Renal pelvis (tissue), 4 donors: ENCODE measurements around the gene SUN5. TPM values are rescaled to one million over a fixed set of nuclear protein-coding genes. Genes with fewer than 3 reads are reported as not detected.

Source experiments
- DNase-seq: peaks from one replicate; pipeline ENCODE4 v3.0.0-alpha.2; 2013
- polyA plus RNA-seq, 3 donors: library from polyadenylated mRNA; unstranded; fragments of 120-200 nt; gene quantifications; one replicate each; pipeline ENCODE4 v1.2.1, GENCODE V29; 2013; ENCODE audit not compliant: insufficient read length in 3 of 3

Gene SUN5
- polyA plus RNA-seq, 3 donors: not detected

DNA sequence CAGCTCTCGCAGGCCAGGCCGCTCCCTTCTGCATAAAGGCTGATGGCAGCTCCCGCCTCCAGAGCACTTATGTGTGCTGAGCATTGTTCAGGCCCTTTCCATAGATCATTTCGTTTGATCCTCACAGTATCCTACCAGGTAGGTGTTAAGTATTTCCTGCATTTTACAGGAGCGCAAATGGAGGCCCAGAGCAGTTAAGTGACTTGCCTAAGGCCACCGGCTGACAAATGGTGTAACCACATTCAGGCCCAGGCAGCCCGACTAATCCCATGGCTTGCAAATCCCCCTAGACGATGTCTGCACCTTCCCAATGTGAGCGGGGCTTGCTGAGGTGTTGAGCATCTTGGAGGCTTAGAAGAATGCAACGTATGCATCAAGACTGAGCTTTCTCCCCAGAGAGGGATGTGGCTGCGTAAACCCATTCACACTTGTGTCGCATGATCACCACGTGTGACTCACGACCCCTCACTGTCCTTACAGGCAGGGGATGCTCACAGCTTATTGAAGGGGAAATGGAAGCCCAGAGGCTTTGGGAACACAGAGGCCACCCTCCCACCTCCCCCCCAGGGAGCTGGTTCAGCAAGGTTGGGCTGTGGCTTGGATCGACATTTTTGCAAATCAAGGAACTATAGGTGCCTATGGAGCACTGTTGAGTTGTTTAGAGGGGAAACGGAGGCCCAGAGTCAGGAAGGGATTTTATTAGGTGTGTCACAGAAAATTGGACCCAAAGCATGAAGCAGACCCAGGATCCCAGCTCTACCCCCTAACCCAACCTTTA, 10.3 kb upstream of the SUN5 start:
- no peak for DNase-seq

DNA sequence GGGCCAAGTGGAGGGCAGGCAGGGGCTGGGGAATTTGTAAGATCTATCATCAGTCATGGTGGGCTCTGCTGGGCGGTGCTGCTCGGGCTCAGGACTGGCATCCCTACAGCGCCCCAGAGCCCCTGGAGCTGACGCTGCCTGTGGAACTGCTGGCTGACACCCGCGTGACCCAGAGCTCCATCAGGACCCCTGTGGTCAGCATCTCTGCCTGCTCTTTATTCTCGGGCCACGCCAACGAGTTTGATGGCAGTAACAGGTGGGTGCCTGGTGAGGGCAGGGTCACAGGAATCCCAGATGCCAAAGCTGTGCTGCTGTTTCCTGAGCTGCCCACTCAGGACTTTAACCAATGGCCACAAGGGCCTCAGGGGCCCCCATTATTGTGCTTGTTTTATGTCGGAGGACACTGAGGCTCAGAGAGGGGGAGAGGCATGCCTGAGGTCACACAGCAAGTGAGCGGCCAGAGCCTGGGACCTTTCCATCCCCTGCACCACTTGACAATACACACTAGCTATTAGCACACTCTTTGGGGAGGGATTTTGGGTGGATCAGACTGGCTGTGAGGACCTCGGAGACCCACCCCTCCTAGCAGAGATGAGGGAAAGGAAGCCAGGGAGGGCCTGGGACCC, 9.6 kb upstream of the SUN5 start:
- DNase-seq: no peak

DNA sequence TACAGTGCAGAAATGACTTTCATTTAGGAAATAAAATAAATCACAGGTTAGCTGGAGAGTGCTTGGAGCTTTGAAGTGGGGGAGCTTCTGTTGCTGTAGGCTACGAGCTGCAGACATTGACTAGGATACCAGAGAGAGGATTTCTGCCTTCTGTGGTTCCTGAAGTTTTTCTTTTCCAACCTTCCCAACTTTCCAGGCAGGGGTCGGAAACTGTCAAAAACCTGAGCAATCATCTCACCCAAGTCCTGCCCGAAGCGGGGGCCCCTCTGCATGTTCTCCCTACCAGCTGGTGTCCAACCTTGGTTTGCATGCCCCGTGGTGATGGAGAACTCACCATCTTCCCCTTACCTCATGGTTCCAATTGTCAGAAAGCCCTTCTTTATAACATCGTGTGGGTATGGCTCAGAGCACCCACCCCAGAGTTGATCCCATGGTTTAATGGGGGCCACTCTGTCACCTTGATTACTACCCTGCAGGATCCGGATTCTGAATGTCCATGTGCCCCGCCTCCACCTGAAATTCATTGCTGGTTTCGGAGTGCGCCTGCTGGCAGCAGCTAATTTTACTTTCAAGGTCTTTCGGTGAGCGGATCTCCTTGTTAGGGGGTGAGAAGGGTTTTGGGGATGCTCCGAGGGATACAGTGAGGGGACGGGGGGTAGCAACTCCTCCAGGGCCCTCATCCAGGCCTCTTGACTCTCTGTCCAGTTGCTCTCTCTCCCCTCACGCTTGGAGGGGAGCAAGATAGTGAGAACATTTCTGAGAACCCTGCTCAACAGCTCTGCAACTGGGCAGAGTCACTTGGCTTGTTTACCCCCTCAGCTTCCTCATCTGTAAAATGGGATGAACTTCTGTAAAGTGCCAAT, 8.3 kb upstream of the SUN5 start:
- no peak for DNase-seq

DNA sequence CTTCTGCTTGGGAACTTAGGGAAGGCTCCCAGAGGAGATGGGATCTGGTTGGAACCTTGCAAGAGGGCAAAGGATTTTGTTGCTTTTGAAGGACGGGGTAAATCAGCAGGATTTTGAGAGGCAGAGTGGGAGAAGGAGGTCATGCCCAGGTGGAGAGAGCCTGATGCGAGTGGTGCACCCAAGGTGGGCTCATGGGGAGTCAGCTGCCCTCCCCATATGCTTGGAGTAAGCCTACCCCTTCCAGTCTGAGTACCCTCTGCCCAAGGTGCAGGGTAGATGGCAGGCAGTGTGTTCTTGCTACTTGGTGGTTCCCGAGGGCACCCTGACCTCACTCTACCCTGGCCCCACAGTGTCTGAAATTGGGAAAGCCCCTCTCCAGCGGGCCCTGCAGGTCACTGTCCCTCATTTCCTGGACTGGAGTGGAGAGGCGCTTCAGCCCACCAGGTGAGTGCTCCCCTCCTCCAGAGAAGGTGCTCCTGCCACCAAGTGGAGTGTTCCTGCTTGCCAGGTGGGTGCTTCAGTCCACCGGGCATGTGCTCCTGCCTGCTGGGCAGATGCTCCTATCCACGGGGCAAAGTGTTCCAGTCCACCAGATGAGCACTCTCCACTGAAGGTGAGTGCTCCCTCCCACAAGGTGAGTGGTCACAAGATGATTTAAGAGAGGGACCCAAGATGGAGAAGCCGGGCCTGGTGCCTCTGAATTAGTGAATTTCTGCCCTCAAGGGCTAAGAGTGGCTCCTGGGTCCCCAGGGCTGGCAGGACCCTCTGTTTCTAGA, 6.6 kb upstream of the SUN5 start:
- no peak for DNase-seq

- DNase-seq: no peak
These were observed 5.9 kb upstream of the SUN5 start for GRCh38 chr20:33010133-33010504.

DNA sequence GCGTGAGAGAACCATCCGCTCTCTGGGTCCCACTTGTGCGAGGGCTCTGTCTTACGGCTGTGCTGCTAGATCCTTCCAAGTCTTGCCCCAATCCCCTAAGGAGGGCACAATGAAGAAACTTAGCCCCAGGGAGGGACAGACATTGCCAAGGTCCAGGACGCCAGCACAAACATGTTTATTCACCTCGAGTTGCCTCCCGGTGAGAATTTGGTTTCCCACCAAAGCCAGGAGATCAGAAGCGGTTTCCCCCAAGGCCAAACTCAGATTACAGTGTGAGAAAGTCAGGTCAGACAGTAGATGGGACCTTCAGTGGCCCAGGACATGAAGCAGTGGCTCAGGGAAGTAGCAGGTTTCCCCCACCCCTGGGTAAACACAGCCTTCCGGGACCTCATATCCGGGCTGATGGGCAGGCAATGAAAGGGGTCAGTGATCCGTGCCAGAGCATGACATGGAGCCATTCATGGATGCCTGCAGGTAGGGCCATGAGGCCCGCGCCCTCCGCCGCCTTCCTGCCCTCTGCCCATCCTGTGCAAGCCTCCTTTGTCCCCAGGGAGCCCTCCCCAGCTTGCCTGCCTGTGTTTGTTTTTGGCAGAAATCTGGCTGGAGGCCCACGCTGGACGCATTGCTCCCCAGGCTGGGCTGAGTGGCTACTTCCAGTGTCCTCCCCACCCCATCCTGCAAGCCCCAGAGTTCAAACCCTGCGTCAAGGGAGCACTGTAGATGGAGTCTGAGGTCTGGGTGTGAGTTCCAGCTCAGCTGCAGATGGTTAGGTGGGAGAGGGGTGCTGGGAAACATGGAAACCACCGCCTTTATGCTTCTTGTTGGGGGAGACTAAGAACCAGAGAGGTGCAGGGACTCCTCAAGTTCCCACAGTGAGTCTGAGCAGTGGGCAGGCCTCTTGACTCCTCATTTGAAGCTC, 5.2 kb upstream of the SUN5 start:
- DNase-seq: peak; percentile 37

- DNase-seq: no peak
These were observed 4.3 kb upstream of the SUN5 start for GRCh38 chr20:33008336-33009213.

DNA sequence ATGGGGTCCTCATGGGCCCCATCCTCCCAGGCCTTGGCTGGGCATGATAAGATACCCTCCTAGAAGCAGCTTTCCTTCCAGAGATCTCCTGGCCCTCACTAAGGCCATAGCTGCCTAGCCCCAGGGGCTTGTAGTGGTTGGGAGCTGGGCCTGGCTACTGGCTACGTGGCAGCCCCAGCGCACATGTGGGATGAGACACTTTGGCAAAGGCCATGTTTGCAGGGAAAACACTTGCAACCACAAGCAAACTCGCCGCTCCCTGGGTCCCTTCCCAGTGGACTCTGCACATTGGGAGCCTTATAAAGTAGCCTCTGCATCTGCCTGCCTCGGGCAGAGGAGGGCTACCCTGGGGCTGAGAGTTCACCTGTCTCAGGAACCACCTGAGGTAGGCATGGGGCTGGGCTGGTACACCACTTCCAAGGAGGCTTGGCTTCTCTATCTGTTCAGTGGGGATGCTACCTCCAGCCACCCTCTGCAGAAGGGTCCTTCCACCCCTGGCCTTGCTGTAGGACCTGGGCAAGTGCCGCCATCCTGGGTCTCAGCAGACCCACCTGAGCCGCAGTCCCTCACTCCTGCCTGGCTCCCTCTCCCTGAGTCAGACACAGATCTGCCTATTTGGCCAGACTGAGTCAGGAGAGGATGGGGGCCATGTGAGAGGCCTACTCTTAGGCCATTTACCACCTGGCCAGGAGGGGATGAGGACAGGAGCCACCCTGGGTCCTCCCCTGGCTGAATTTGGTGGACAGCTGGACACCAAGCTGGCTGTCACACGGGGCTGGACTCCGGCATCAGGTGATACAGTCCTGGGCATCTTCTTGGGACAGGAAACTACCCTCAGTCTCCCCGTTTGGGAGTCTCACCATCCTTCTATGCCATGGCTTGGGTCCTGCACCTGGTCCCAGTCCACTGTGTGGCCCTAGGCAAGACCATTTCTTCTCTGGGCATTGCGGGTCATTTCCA, 3.4 kb upstream of the SUN5 start, which contains the start of gene BPIFB2:
Gene BPIFB2, plus strand, starts transcription at position 329 of the 960 bp plus-strand sequence. CDS start 871 bp downstream, outside the sequence.
- DNase-seq: no peak

DNA sequence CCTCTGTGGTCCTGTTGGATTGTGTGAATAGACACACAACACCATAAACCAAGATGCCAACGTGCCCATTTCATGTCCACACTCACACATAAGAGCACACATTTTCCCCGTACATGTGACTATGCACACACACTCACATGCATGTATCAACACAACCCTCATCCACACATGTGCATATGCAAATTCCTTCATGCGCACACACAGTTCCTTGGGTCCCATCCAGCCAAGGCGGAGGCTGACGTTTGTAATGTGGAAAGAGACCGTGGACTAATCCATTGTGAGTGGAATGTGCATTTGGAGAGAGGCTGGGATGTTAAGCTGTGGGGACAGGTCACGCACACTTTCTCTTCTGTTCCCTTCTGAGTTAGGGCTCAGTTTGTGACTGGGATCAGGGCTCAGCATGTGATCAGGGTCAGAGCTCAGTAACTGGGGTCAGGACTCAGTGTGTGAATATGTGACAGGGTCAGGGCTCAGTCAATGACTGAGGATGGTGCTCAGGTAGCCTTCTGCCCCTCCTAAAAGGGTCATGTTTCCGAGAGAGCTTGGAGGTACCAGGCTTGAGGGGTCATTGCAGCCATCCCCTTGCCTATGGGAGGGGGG, 2.6 kb upstream of the SUN5 start:
- DNase-seq: no peak

- no peak for DNase-seq
These were observed 1.9 kb upstream of the SUN5 start for GRCh38 chr20:33005908-33006775.

DNA sequence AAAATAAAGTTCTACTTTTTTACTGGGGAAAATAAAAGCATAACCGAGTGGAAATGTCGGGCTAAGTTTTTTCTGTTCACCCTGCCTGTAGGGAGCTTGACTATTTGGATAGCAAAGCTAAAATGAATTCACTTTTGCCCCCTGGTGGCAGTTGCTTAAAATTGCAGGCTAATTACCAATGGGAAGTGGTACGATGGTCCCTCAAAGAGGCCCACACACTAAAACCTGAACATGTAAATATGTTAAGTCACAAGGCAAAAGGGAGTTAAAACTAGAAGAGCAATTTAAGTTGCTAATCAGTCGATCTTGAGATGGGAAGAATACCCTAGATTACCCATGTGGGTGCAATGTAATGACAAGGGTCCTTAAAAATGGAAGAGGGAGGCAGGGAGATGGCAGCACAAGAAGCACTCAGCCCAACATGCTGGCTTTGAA, 916 bp upstream of the SUN5 start:
- no peak for DNase-seq

GRCh38 chr20:33002087-33002808, 2.0 kb downstream of the SUN5 start:
- no peak for DNase-seq

DNA sequence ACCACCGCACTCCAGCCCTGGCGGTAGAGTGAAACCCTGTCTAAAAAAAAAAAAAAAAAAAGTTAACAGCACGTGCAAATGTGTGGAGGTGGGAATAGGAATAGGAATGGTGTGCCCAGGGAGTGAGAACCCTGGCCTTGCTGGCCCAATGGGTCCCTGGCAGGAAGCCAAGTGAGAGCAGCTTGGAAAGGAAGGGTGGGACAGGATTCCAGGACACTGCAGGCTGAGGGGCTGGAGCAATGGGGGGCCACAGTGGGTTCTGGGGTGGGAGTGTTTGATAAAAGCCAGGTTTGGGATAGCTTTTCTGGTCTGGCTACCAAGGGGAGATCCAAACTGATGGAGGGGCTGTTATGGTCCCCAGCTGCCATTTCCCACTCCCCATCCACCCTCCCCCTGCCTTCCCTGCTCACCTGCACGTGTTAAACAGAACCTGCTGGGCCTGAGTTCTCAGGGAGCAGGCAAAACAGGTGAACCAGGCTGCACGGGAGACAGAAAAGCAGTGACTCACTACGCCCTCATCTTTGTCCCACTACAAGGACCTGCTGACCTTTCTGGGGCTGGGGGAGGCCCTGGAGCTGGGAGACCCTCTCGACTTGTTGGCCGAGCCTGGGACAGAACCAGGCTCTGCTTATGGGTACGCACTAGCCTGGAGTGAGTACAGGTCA, 3.3 kb downstream of the SUN5 start:
- no peak for DNase-seq

DNA sequence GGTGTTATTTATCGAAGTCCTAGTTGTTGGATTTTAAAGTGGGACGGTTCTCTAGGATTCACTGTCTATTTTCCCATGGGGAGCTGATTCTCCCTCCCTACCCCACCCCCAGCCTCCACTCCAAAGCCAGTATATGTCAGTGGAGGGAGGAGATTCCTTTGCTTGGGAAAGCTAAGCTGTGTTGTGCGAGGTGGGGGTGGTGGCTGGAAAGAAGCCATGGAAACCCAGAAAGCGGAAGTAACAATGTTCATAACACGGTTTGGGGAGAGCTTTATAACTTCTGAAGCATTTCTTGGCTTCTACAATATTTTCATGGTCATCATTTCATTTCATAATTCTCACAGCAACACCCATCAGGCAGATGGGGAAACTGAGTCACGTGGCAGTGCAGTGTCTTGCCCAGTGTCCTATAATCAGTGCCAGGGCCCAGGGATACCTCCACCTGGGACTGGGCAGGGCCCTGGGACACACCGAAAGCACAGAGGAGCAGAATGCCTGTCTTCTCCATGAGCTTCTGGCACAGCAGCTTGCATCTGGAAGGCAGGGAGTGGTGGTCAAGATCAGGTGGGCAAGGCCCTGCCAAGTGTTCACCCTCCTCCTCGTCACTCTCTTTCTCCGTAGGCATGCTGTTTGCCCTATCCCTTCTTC, 4.5 kb downstream of the SUN5 start:
- no peak for DNase-seq

DNA sequence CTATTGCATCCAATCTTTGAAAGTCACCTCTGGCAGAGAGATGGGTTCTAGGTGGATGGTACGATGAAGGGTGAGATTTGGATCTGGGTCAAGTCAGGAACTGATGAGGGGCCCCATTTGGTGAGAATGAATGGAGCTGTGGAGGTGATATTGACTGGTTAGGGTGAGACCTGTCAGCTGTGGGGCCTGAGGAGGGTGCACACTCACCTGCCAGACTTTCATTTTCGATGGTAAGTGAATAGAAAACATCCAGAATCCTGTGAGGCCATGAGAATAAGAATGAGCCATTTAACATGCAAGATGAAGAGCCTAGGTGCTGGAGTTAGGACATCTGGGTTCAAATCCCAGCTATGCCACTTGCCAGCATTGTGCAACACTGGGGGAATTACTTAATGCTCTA, 6.8 kb downstream of the SUN5 start:
- no peak for DNase-seq
